Mesendoderm (in vitro differentiated cells): ENCODE results near the gene MAP2K3.
A peak's percentile ranks its signal among the peaks of the same experiment; 100 is the strongest.

ENCODE experiments used
- DNase-seq: peaks from one replicate; pipeline ENCODE4 v3.0.0; 2013
- H2AK5ac ChIP-seq: 2 replicates; pipeline ENCODE4 v1.6.1; 2013; ENCODE audit warnings: low read length, inconsistent platforms
- H2BK120ac ChIP-seq: 2 replicates; pipeline ENCODE4 v1.6.1; 2013; ENCODE audit warnings: low read depth, mild to moderate bottlenecking, low read length, moderate library complexity, mixed read lengths
- H2BK15ac ChIP-seq: replicated peaks from 2 replicates; pipeline ENCODE4 v1.6.1; 2013; ENCODE audit warnings: low read depth, mild to moderate bottlenecking, moderate library complexity
- H2BK5ac ChIP-seq: 2 replicates; pipeline ENCODE4 v1.6.1; 2013; ENCODE audit warnings: low read length, inconsistent platforms
- H3K18ac ChIP-seq: 2 replicates; pipeline ENCODE4 v1.6.1; 2013; ENCODE audit warnings: mild to moderate bottlenecking, low read length, mixed read lengths
- H3K23ac ChIP-seq: one replicate; pipeline ENCODE4 v1.6.1; 2013; ENCODE audit warnings: low read length
- H3K27ac ChIP-seq: 2 replicates; pipeline ENCODE4 v1.5.1; 2013; ENCODE audit warnings: low read depth, mild to moderate bottlenecking, inconsistent platforms, low read length, moderate library complexity
- H3K27me3 ChIP-seq: 2 replicates; pipeline ENCODE4 v1.6.1; 2013; ENCODE audit warnings: low read length, control low read depth, mild to moderate bottlenecking, inconsistent platforms; ENCODE audit not compliant: insufficient read depth, poor library complexity
- H3K36me3 ChIP-seq: 2 replicates; pipeline ENCODE4 v1.6.1; 2013; ENCODE audit warnings: low read length, inconsistent platforms; ENCODE audit not compliant: control insufficient read depth, insufficient read depth
- H3K4ac ChIP-seq: one replicate; pipeline ENCODE4 v1.6.1; 2013; ENCODE audit warnings: low read depth, mild to moderate bottlenecking, low read length, moderate library complexity
- H3K4me1 ChIP-seq: 2 replicates; pipeline ENCODE4 v1.6.1; 2013; ENCODE audit warnings: low read depth, low read length, inconsistent platforms; ENCODE audit not compliant: control insufficient read depth
- H3K4me2 ChIP-seq: 2 replicates; pipeline ENCODE4 v1.6.1; 2013; ENCODE audit warnings: low read length
- H3K4me3 ChIP-seq: 2 replicates; pipeline ENCODE4 v1.5.1; 2013; ENCODE audit warnings: mild to moderate bottlenecking, low read length
- H3K56ac ChIP-seq: one replicate; pipeline ENCODE4 v1.6.1; 2013; ENCODE audit warnings: low read length
- H3K79me1 ChIP-seq: 2 replicates; pipeline ENCODE4 v1.6.1; 2013; ENCODE audit warnings: low read length, inconsistent platforms
- H3K79me2 ChIP-seq: 2 replicates; pipeline ENCODE4 v1.6.1; 2013; ENCODE audit warnings: mild to moderate bottlenecking, low read length; ENCODE audit not compliant: control insufficient read depth, insufficient read depth
- H3K9ac ChIP-seq: 2 replicates; pipeline ENCODE4 v1.6.1; 2013; ENCODE audit warnings: low read length, inconsistent platforms
- H4K5ac ChIP-seq: one replicate; pipeline ENCODE4 v1.6.1; 2013; ENCODE audit warnings: low read length
- H4K8ac ChIP-seq: one replicate; pipeline ENCODE4 v1.6.1; 2013; ENCODE audit warnings: low read depth, mild to moderate bottlenecking, control low read depth, low read length, moderate library complexity
- WGBS: extraction: QIAGEN DNeasy Blood & Tissue Kit; methylation state at CpG from one replicate; pipeline ENCODE4 v1.1.7; 2013; ENCODE audit warnings: low lambda C conversion rate, missing lambda C conversion rate; ENCODE audit not compliant: insufficient coverage; ENCODE audit errors: extremely low coverage; 5-methylcytosine and 5-hydroxymethylcytosine counted together

The MAP2K3 gene

GRCh38 chr17:21277332-21277731 lies 7.2 kb upstream of the MAP2K3 start:
- no peak for DNase-seq
- Histone ChIP-seq H3K9ac (no peak overlapping the region), H3K23ac (no peak overlapping the region), H3K4ac (no peak overlapping the region), H2BK120ac (no peak overlapping the region), H2BK5ac (no peak overlapping the region), H4K5ac (no peak overlapping the region), H3K27me3 (peaks cover 2% of the 10 kb centered on the region), H2AK5ac (no peak overlapping the region), H3K4me3 (no peak overlapping the region), H3K56ac (no peak overlapping the region), H3K4me1 (peaks cover 2% of the 10 kb centered on the region), H3K18ac (no peak overlapping the region), H3K36me3 (no peaks in the 10 kb centered on the region), H3K4me2 (no peak overlapping the region), H4K8ac (no peak overlapping the region), H3K27ac (no peak overlapping the region), H3K79me2 (no peaks in the 10 kb centered on the region), H3K79me1 (no peaks in the 10 kb centered on the region), H2BK15ac (no peak overlapping the region)
- WGBS, result no CpG with 5 or more reads among the region's 3 CpGs

- no peak overlapping the region for H3K4me3 ChIP-seq
- no peak for DNase-seq
- H3K79me1 ChIP-seq, result no peaks in the 10 kb centered on the region
- H3K56ac ChIP-seq, result no peak overlapping the region
- H3K4ac ChIP-seq, result no peak overlapping the region
- H2BK120ac ChIP-seq, result no peak overlapping the region
- H3K23ac ChIP-seq, result no peak overlapping the region
- H3K9ac ChIP-seq, result no peak overlapping the region
- H2AK5ac ChIP-seq, result no peak overlapping the region
- H3K79me2 ChIP-seq, result no peaks in the 10 kb centered on the region
- H2BK5ac ChIP-seq, result no peak overlapping the region
- no peak overlapping the region for H4K8ac ChIP-seq
- no peak overlapping the region for H2BK15ac ChIP-seq
- H3K4me2 ChIP-seq, result no peak overlapping the region
- H3K36me3 ChIP-seq, result no peaks in the 10 kb centered on the region
- H3K4me1 ChIP-seq, result peaks cover 2% of the 10 kb centered on the region
- H3K18ac ChIP-seq, result no peak overlapping the region
- H3K27ac ChIP-seq, result no peak overlapping the region
- H3K27me3 ChIP-seq, result peaks cover 2% of the 10 kb centered on the region
- no peak overlapping the region for H4K5ac ChIP-seq
- whole genome bisulfite sequencing, result no CpG with 5 or more reads among the region's 8 CpGs
Measured at GRCh38 chr17:21278450-21279197, 5.9 kb upstream of the MAP2K3 start.

DNA sequence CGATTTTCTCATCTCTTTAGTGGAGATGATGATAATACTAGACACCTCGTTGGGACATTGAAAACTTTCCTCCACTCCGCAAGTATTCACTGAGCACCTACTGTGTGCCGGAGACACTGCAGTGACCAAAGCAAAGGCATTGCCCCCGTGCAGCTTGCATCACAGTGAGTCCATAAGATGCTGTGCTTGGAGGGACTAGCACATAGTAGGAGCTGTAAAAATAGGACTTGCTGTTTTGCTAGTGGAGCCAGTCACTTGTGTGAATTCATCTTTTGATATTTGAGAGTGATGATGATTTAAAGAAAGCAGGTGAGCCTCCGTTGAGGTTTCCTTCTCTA lies 5.3 kb upstream of the MAP2K3 start:
- peaks cover 2% of the 10 kb centered on the region for H3K27me3 ChIP-seq

GRCh38 chr17:21279582-21279981 lies 4.9 kb upstream of the MAP2K3 start:
- H3K9ac ChIP-seq, result no peak overlapping the region
- no peak overlapping the region for H2BK5ac ChIP-seq
- H3K4ac ChIP-seq, result no peak overlapping the region
- H3K27me3 ChIP-seq, result peaks cover 2% of the 10 kb centered on the region
- no peak overlapping the region for H4K8ac ChIP-seq
- no peaks in the 10 kb centered on the region for H3K79me2 ChIP-seq
- WGBS, result no CpG with 5 or more reads among the region's 6 CpGs
- H2AK5ac ChIP-seq, result no peak overlapping the region
- no peaks in the 10 kb centered on the region for H3K79me1 ChIP-seq
- no peak overlapping the region for H3K27ac ChIP-seq
- H3K56ac ChIP-seq, result no peak overlapping the region
- no peak overlapping the region for H3K4me2 ChIP-seq
- no peak overlapping the region for H3K18ac ChIP-seq
- H3K36me3 ChIP-seq, result no peaks in the 10 kb centered on the region
- no peak overlapping the region for H3K23ac ChIP-seq
- no peak overlapping the region for H4K5ac ChIP-seq
- peaks cover 2% of the 10 kb centered on the region for H3K4me1 ChIP-seq
- H2BK15ac ChIP-seq, result no peak overlapping the region
- no peak for DNase-seq
- no peak overlapping the region for H2BK120ac ChIP-seq
- no peak overlapping the region for H3K4me3 ChIP-seq

More for the DNA sequence above, 5.3 kb upstream of the MAP2K3 start:
- Histone ChIP-seq H3K18ac (no peak overlapping the region), H4K5ac (no peak overlapping the region), H3K27ac (no peak overlapping the region), H3K4ac (no peak overlapping the region), H3K36me3 (no peaks in the 10 kb centered on the region), H3K4me2 (no peak overlapping the region), H2BK15ac (no peak overlapping the region), H2AK5ac (no peak overlapping the region), H3K56ac (no peak overlapping the region), H3K23ac (no peak overlapping the region), H2BK120ac (no peak overlapping the region), H3K4me3 (no peak overlapping the region), H2BK5ac (no peak overlapping the region), H3K79me2 (no peaks in the 10 kb centered on the region), H3K9ac (no peak overlapping the region), H4K8ac (no peak overlapping the region), H3K4me1 (peaks cover 2% of the 10 kb centered on the region), H3K79me1 (no peaks in the 10 kb centered on the region)
- no CpG with 5 or more reads among the region's 6 CpGs for WGBS
- DNase-seq, result no peak

DNA sequence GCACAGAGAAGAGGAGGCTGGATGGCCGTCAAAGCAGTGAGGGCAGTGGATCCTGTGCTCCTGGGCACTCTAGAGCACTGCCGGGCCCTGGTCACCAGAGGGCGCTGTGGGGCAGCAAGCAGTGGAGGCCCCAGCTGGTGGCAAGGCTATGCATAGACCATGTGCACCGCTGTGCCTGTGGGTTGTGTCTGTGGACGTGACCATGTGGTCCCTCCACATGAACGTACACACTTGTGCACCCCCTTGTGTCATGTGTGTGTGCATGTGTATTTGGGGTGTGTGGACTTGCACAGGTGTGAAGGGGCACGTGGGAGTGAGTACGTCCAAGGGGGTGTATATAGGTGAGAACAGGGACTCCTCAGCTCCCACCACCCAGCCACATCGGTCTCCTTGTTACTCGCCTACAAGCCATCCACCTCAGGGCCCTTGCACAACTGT lies 4.4 kb upstream of the MAP2K3 start:
- WGBS, result no CpG with 5 or more reads among the region's 10 CpGs
- peaks cover 2% of the 10 kb centered on the region for H3K79me2 ChIP-seq

GRCh38 chr17:21282231-21282630 lies 2.3 kb upstream of the MAP2K3 start:
- Histone ChIP-seq H3K27me3 (no peaks in the 10 kb centered on the region), H3K4me2 (no peak overlapping the region), H3K9ac (no peak overlapping the region), H3K4me3 (no peak overlapping the region), H3K56ac (no peak overlapping the region), H3K4me1 (peaks cover 6% of the 10 kb centered on the region), H3K79me1 (peaks cover 15% of the 10 kb centered on the region), H3K79me2 (peaks cover 20% of the 10 kb centered on the region), H3K27ac (no peak overlapping the region), H2BK5ac (no peak overlapping the region), H4K5ac (no peak overlapping the region), H4K8ac (no peak overlapping the region), H2BK120ac (no peak overlapping the region), H3K18ac (no peak overlapping the region), H2BK15ac (no peak overlapping the region), H3K36me3 (no peaks in the 10 kb centered on the region), H2AK5ac (no peak overlapping the region), H3K4ac (no peak overlapping the region), H3K23ac (no peak overlapping the region)
- peak; percentile 68 for DNase-seq
- WGBS, result no CpG with 5 or more reads among the region's 5 CpGs

More for the DNA sequence above, 4.4 kb upstream of the MAP2K3 start:
- no peak overlapping the region for H3K9ac ChIP-seq
- H2BK15ac ChIP-seq, result no peak overlapping the region
- H3K23ac ChIP-seq, result no peak overlapping the region
- H2BK5ac ChIP-seq, result no peak overlapping the region
- no peak overlapping the region for H3K27ac ChIP-seq
- H3K4ac ChIP-seq, result no peak overlapping the region
- no peak overlapping the region for H3K18ac ChIP-seq
- no peak overlapping the region for H4K8ac ChIP-seq
- no peak overlapping the region for H4K5ac ChIP-seq
- peak; percentile 80 for DNase-seq
- no peak overlapping the region for H3K4me2 ChIP-seq
- no peaks in the 10 kb centered on the region for H3K36me3 ChIP-seq
- peak overlapping the region; percentile 6 for H3K56ac ChIP-seq
- no peak overlapping the region for H3K4me3 ChIP-seq
- peaks cover 2% of the 10 kb centered on the region for H3K27me3 ChIP-seq
- no peak overlapping the region for H2BK120ac ChIP-seq
- peaks cover 1% of the 10 kb centered on the region for H3K4me1 ChIP-seq
- no peak overlapping the region for H2AK5ac ChIP-seq
- H3K79me1 ChIP-seq, result no peaks in the 10 kb centered on the region
